SK-N-SH treated with all-trans-retinoic acid at 6 μM for 48 hours (cell line): ENCODE measurements around the gene PPP1R18.

Experiments
- ATAC-seq: fragments of 200-7000 bp; cut with Tn5 transposase; 3 replicates; pipeline ENCODE4 v1.9.1; 2020; ENCODE audit warnings: mild to moderate bottlenecking, moderate library complexity
- ARNTL ChIP-seq: fragments of 450-650 bp; formaldehyde crosslinking; IDR thresholded peaks from 2 replicates; pipeline ENCODE4 v1.5.0; 2020; ENCODE audit warnings: low read depth, mild to moderate bottlenecking, moderate library complexity, borderline replicate concordance
- BACH2 ChIP-seq: fragments of 250-450 bp; sonication (Bioruptor Pico); IDR thresholded peaks from 2 replicates; pipeline ENCODE4 v1.9.0; 2021; ENCODE audit warnings: mild to moderate bottlenecking, borderline replicate concordance
- CSDC2 ChIP-seq: fragments of 250-450 bp; sonication (Bioruptor Pico); IDR thresholded peaks from 2 replicates; pipeline ENCODE4 v1.5.0; 2020; ENCODE audit warnings: mild to moderate bottlenecking, moderate library complexity
- ESRRG ChIP-seq: fragments of 250-450 bp; sonication (Bioruptor Pico); IDR thresholded peaks from 2 replicates; pipeline ENCODE4 v1.6.1; 2021; ENCODE audit warnings: mild to moderate bottlenecking
- GLIS3 ChIP-seq: fragments of 250-450 bp; sonication (Bioruptor Pico); IDR thresholded peaks from 2 replicates; pipeline ENCODE4 v1.5.0; 2020; ENCODE audit warnings: mild to moderate bottlenecking, moderate library complexity
- ISL1 ChIP-seq: fragments of 250-450 bp; sonication (Bioruptor Pico); IDR thresholded peaks from 2 replicates; pipeline ENCODE4 v2.1.2; 2022; ENCODE audit warnings: mild to moderate bottlenecking, moderate library complexity
- OSR1 ChIP-seq: fragments of 250-450 bp; sonication (Bioruptor Pico); IDR thresholded peaks from 2 replicates; pipeline ENCODE4 v1.8.0; 2022; ENCODE audit warnings: moderate library complexity, mild to moderate bottlenecking, inconsistent platforms
- POU6F1 ChIP-seq: fragments of 250-450 bp; sonication (Bioruptor Pico); IDR thresholded peaks from 2 replicates; pipeline ENCODE4 v1.8.0; 2021; ENCODE audit warnings: low read depth, mild to moderate bottlenecking, moderate library complexity, borderline replicate concordance
- PPARA ChIP-seq: fragments of 250-450 bp; sonication (Bioruptor Pico); IDR thresholded peaks from 2 replicates; pipeline ENCODE4 v1.5.0; 2020; ENCODE audit warnings: mild to moderate bottlenecking, borderline replicate concordance
- RARB ChIP-seq: fragments of 250-450 bp; sonication (Bioruptor Pico); IDR thresholded peaks from 2 replicates; pipeline ENCODE4 v1.8.0; 2021; ENCODE audit warnings: mild to moderate bottlenecking, moderate library complexity
- SNAI2 ChIP-seq: fragments of 250-450 bp; sonication (Bioruptor Pico); IDR thresholded peaks from 2 replicates; pipeline ENCODE4 v1.5.0; 2020; ENCODE audit warnings: mild to moderate bottlenecking, moderate library complexity
- TCF4 ChIP-seq: fragments of 250-450 bp; sonication (Bioruptor Pico); IDR thresholded peaks from 2 replicates; pipeline ENCODE4 v1.8.0; 2021; ENCODE audit warnings: mild to moderate bottlenecking, moderate library complexity, borderline replicate concordance
- TOX ChIP-seq: fragments of 250-450 bp; sonication (Bioruptor Pico); IDR thresholded peaks from 2 replicates; pipeline ENCODE4 v1.8.0; 2021; ENCODE audit warnings: mild to moderate bottlenecking, moderate library complexity, borderline replicate concordance
- ZC3H10 ChIP-seq: fragments of 250-450 bp; sonication (Bioruptor Pico); IDR thresholded peaks from 2 replicates; pipeline ENCODE4 v1.5.1; 2021; ENCODE audit warnings: mild to moderate bottlenecking, moderate library complexity
- ZFP3 ChIP-seq: fragments of 250-450 bp; sonication (Bioruptor Pico); IDR thresholded peaks from 2 replicates; pipeline ENCODE4 v1.5.0; 2020; ENCODE audit warnings: mild to moderate bottlenecking, moderate library complexity
- ZFP30 ChIP-seq: fragments of 450-650 bp; formaldehyde crosslinking; IDR thresholded peaks from 2 replicates; pipeline ENCODE4 v1.5.0; 2022; ENCODE audit warnings: mild to moderate bottlenecking, moderate library complexity
- ZNF565 ChIP-seq: fragments of 450-650 bp; formaldehyde crosslinking; conservative IDR thresholded peaks from 2 replicates; pipeline ENCODE4 v1.5.0; 2020; ENCODE audit warnings: low read depth, mild to moderate bottlenecking, moderate library complexity
- ZNF70 ChIP-seq: fragments of 450-650 bp; formaldehyde crosslinking; IDR thresholded peaks from 2 replicates; pipeline ENCODE4 v1.5.0; 2020; ENCODE audit warnings: mild to moderate bottlenecking, moderate library complexity
- ZNF8 ChIP-seq: fragments of 450-650 bp; formaldehyde crosslinking; IDR thresholded peaks from 2 replicates; pipeline ENCODE4 v1.5.0; 2020; ENCODE audit warnings: mild to moderate bottlenecking, moderate library complexity
- TF ChIP-seq, protein P1 (sequence below): fragments of 250-450 bp; sonication (Bioruptor Pico); IDR thresholded peaks from 2 replicates; pipeline ENCODE4 v1.5.1; 2020; ENCODE audit warnings: low read depth, mild to moderate bottlenecking, moderate library complexity
- TF ChIP-seq, protein P2 (sequence below): fragments of 250-450 bp; sonication (Bioruptor Pico); IDR thresholded peaks from 2 replicates; pipeline ENCODE4 v1.5.1; 2021; ENCODE audit warnings: mild to moderate bottlenecking, moderate library complexity
- TF ChIP-seq, protein P3 (sequence below): fragments of 250-450 bp; sonication (Bioruptor Pico); IDR thresholded peaks from 2 replicates; pipeline ENCODE4 v1.5.0; 2020; ENCODE audit warnings: mild to moderate bottlenecking, moderate library complexity
- TF ChIP-seq, protein P4 (sequence below): fragments of 250-450 bp; sonication (Bioruptor Pico); IDR thresholded peaks from 2 replicates; pipeline ENCODE4 v1.8.0; 2020; ENCODE audit warnings: mild to moderate bottlenecking, moderate library complexity, borderline replicate concordance

The PPP1R18 gene

GRCh38 chr6:30726506-30727413 is 40.3 kb upstream of the PPP1R18 start:
- ATAC-seq: peak; percentile 4
- TF ChIP-seq POU6F1 (no peak), ARNTL (no peak), ZNF8 (CRISPR knock-in tag) (no peak), ZC3H10 (peak; percentile 8; the same call in 1 of the 2 replicates)
- TF ChIP-seq, protein P1, sequence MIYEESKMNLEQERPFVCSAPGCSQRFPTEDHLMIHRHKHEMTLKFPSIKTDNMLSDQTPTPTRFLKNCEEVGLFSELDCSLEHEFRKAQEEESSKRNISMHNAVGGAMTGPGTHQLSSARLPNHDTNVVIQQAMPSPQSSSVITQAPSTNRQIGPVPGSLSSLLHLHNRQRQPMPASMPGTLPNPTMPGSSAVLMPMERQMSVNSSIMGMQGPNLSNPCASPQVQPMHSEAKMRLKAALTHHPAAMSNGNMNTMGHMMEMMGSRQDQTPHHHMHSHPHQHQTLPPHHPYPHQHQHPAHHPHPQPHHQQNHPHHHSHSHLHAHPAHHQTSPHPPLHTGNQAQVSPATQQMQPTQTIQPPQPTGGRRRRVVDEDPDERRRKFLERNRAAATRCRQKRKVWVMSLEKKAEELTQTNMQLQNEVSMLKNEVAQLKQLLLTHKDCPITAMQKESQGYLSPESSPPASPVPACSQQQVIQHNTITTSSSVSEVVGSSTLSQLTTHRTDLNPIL (CRISPR knock-in tag): peak; percentile 40; the same call in 1 of the 2 replicates
- TF ChIP-seq, protein P2, sequence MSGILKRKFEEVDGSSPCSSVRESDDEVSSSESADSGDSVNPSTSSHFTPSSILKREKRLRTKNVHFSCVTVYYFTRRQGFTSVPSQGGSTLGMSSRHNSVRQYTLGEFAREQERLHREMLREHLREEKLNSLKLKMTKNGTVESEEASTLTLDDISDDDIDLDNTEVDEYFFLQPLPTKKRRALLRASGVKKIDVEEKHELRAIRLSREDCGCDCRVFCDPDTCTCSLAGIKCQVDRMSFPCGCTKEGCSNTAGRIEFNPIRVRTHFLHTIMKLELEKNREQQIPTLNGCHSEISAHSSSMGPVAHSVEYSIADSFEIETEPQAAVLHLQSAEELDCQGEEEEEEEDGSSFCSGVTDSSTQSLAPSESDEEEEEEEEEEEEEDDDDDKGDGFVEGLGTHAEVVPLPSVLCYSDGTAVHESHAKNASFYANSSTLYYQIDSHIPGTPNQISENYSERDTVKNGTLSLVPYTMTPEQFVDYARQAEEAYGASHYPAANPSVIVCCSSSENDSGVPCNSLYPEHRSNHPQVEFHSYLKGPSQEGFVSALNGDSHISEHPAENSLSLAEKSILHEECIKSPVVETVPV (CRISPR knock-in tag): 0 out of 2 replicates have a peak, but pooled peaks have one; percentile 56

GRCh38 chr6:30725713-30726505 is 39.5 kb upstream of the PPP1R18 start:
- TF ChIP-seq, protein P3, sequence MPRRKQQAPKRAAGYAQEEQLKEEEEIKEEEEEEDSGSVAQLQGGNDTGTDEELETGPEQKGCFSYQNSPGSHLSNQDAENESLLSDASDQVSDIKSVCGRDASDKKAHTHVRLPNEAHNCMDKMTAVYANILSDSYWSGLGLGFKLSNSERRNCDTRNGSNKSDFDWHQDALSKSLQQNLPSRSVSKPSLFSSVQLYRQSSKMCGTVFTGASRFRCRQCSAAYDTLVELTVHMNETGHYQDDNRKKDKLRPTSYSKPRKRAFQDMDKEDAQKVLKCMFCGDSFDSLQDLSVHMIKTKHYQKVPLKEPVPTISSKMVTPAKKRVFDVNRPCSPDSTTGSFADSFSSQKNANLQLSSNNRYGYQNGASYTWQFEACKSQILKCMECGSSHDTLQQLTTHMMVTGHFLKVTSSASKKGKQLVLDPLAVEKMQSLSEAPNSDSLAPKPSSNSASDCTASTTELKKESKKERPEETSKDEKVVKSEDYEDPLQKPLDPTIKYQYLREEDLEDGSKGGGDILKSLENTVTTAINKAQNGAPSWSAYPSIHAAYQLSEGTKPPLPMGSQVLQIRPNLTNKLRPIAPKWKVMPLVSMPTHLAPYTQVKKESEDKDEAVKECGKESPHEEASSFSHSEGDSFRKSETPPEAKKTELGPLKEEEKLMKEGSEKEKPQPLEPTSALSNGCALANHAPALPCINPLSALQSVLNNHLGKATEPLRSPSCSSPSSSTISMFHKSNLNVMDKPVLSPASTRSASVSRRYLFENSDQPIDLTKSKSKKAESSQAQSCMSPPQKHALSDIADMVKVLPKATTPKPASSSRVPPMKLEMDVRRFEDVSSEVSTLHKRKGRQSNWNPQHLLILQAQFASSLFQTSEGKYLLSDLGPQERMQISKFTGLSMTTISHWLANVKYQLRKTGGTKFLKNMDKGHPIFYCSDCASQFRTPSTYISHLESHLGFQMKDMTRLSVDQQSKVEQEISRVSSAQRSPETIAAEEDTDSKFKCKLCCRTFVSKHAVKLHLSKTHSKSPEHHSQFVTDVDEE (CRISPR knock-in tag): no peak
- TF ChIP-seq BACH2: no peak
- TF ChIP-seq, protein P2 (CRISPR knock-in tag): peak; percentile 81
- 0 out of 2 replicates have a peak, but pooled peaks have one; percentile 19 for TF ChIP-seq ZNF70 (CRISPR knock-in tag)
- TF ChIP-seq ZFP30 (CRISPR knock-in tag): no peak
- no peak for TF ChIP-seq ARNTL
- no peak; the same call in 1 of the 2 replicates for TF ChIP-seq RARB
- TF ChIP-seq OSR1 (CRISPR knock-in tag): no peak
- TF ChIP-seq, protein P1 (CRISPR knock-in tag): peak; percentile 76
- TF ChIP-seq ISL1 (CRISPR knock-in tag): no peak
- TF ChIP-seq TCF4: no peak; the same call in 1 of the 2 replicates
- TF ChIP-seq ZNF8 (CRISPR knock-in tag): peak; percentile 20; the same call in 1 of the 2 replicates
- TF ChIP-seq TOX: no peak
- TF ChIP-seq CSDC2 (CRISPR knock-in tag): 0 out of 2 replicates have a peak, but pooled peaks have one; percentile 17
- TF ChIP-seq GLIS3 (CRISPR knock-in tag): peak; percentile 85
- no peak for TF ChIP-seq ZNF565
- TF ChIP-seq, protein P4, sequence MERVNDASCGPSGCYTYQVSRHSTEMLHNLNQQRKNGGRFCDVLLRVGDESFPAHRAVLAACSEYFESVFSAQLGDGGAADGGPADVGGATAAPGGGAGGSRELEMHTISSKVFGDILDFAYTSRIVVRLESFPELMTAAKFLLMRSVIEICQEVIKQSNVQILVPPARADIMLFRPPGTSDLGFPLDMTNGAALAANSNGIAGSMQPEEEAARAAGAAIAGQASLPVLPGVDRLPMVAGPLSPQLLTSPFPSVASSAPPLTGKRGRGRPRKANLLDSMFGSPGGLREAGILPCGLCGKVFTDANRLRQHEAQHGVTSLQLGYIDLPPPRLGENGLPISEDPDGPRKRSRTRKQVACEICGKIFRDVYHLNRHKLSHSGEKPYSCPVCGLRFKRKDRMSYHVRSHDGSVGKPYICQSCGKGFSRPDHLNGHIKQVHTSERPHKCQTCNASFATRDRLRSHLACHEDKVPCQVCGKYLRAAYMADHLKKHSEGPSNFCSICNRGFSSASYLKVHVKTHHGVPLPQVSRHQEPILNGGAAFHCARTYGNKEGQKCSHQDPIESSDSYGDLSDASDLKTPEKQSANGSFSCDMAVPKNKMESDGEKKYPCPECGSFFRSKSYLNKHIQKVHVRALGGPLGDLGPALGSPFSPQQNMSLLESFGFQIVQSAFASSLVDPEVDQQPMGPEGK (CRISPR knock-in tag): peak; percentile 77; the same call in 1 of the 2 replicates
- no peak for TF ChIP-seq POU6F1
- TF ChIP-seq ZC3H10: peak; percentile 54; the same call in 1 of the 2 replicates
- no peak for TF ChIP-seq SNAI2 (CRISPR knock-in tag)
- peak; percentile 26; the same call in 1 of the 2 replicates for TF ChIP-seq ESRRG
- no peak for TF ChIP-seq ZFP3
- TF ChIP-seq PPARA (CRISPR knock-in tag): no peak

More at GRCh38 chr6:30725713-30726505, 39.5 kb upstream of the PPP1R18 start:
- peak; percentile 19 for ATAC-seq
